ENCODE data around the gene PDE1A. TPM values are rescaled to one million over a fixed set of nuclear protein-coding genes. Genes with fewer than 3 reads are reported as not detected.
"Not testable (repeated sequence)": the region's sequence is repeated elsewhere in the genome, so short reads cannot be mapped to it uniquely, and the experiment has no call there.

The PDE1A gene
- polyA plus RNA-seq, 1 experiment: 1.0 TPM

DNA sequence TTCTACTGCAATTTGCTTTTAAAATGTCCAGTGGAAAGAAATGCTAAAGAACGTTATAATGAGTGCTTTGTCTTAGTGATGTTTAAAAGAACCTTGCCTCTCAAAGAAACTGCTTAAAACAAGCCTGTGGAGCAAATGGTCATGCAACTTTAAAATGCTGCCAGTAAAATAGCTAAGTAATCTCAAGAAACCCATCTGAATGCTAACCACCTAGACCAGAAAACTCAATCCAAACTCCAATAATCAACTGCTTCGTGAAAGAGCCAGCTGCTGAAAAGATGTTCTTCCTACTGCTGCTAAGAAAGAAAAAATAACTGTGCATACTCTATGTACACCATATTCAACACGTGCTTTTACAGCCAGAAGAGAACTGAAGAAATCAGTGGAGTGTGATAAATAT, 145.6 kb downstream of the PDE1A start:
- no peaks in the 10 kb centered on the region for H3K36me3 ChIP-seq (ENCODE audit: control insufficient read depth, insufficient read depth, low read length)
- DNase-seq (ENCODE audit: low read depth): no peak
- H3K4me3 ChIP-seq (ENCODE audit: low read depth, low read length): no peak overlapping the region
- POLR2A ChIA-PET: no interaction called here
- TF ChIP-seq, protein P1, sequence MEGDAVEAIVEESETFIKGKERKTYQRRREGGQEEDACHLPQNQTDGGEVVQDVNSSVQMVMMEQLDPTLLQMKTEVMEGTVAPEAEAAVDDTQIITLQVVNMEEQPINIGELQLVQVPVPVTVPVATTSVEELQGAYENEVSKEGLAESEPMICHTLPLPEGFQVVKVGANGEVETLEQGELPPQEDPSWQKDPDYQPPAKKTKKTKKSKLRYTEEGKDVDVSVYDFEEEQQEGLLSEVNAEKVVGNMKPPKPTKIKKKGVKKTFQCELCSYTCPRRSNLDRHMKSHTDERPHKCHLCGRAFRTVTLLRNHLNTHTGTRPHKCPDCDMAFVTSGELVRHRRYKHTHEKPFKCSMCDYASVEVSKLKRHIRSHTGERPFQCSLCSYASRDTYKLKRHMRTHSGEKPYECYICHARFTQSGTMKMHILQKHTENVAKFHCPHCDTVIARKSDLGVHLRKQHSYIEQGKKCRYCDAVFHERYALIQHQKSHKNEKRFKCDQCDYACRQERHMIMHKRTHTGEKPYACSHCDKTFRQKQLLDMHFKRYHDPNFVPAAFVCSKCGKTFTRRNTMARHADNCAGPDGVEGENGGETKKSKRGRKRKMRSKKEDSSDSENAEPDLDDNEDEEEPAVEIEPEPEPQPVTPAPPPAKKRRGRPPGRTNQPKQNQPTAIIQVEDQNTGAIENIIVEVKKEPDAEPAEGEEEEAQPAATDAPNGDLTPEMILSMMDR (IDR thresholded peaks at IDR 0.05; ENCODE audit: insufficient read depth, low read depth, low read length): no peak
- H3K27me3 ChIP-seq (ENCODE audit: control insufficient read depth, insufficient read depth, low read length): no peaks in the 10 kb centered on the region
- CTCF ChIA-PET: no interaction called here

DNA sequence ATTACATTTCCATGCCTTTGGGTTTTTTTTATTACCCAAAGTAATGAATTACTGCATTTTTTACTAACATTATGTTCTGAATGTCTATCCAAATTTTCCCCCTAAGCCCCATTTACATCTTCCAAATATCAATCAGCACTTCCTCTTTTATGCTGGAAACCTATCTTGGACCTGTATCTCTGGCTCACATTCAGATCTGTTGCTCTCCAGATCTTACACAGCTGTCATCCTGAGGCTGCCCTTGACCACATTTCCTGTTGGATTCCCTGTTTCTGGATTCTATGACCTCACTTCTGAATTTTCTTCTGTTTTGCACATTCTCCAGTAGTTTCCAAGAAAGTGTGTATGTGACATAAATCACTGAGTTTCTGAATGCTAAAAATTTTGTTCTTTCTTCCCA, 146.7 kb downstream of the PDE1A start:
- DNase-seq (ENCODE audit: low read depth): no peak
- ChIA-PET CTCF (interaction anchor here (1.2 kb wide), 1 partner anchor 11 kb away, joined by 3 read pairs; no protein-coding TSS in a partner anchor), POLR2A (no interaction called here)
- Histone ChIP-seq H3K4me3 (ENCODE audit: low read depth, low read length) (no peak overlapping the region), H3K36me3 (ENCODE audit: control insufficient read depth, insufficient read depth, low read length) (no peaks in the 10 kb centered on the region), H3K27me3 (ENCODE audit: control insufficient read depth, insufficient read depth, low read length) (no peaks in the 10 kb centered on the region)
- TF ChIP-seq, protein P1 (IDR thresholded peaks at IDR 0.05; ENCODE audit: insufficient read depth, low read depth, low read length): no peak

DNA sequence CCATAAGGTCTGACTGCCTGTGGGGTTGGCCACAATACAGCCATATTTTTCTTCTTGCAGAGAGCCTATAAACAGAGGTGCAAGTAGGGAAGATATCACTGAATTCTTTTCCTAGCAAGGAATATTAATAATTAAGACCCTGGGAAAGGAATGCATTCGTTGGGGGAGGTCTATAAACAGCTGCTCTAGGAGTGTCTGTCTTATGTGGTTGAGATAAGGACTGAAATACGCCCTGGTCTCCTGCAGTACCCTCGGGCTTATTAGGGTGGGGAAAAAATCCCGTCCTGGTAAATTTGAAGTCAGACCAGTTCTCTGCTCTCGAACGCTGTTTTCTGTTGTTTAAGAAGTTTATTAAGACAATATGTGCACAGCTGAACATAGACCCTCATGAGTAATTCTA, 150.2 kb downstream of the PDE1A start:
- H3K27me3 ChIP-seq (ENCODE audit: control insufficient read depth, insufficient read depth, low read length); POLR2A ChIA-PET; H3K4me3 ChIP-seq (ENCODE audit: low read depth, low read length); CTCF ChIA-PET; DNase-seq (ENCODE audit: low read depth); H3K36me3 ChIP-seq (ENCODE audit: control insufficient read depth, insufficient read depth, low read length): not testable (repeated sequence)

DNA sequence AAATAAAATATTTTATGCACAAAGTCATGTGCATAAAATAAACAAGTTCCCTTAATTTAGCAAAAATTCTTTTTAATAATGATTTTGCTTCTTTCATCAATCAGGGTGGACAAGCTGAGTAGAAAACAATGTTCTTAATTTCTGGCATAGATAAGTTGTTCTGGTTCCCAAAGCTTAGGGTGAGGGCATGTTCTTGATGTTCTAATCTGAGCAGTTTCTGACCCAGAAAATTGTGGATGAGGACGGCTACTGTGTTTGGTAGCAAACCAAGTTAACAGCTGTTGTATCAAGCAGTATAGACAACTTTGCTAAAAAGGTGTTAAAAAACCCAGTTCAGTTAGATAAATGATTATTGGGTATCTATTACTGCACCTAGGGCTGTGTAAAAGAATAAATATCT, 158.9 kb downstream of the PDE1A start:
- TF ChIP-seq, protein P1 (IDR thresholded peaks at IDR 0.05; ENCODE audit: insufficient read depth, low read depth, low read length): no peak
- CTCF ChIA-PET: interaction anchor here (1.3 kb wide), 1 partner anchor 10 kb away, joined by 3 read pairs; no protein-coding TSS in a partner anchor
- no peaks in the 10 kb centered on the region for H3K27me3 ChIP-seq (ENCODE audit: control insufficient read depth, insufficient read depth, low read length)
- no peaks in the 10 kb centered on the region for H3K36me3 ChIP-seq (ENCODE audit: control insufficient read depth, insufficient read depth, low read length)
- POLR2A ChIA-PET: no interaction called here
- no peak overlapping the region for H3K4me3 ChIP-seq (ENCODE audit: low read depth, low read length)
- no peak for DNase-seq (ENCODE audit: low read depth)

DNA sequence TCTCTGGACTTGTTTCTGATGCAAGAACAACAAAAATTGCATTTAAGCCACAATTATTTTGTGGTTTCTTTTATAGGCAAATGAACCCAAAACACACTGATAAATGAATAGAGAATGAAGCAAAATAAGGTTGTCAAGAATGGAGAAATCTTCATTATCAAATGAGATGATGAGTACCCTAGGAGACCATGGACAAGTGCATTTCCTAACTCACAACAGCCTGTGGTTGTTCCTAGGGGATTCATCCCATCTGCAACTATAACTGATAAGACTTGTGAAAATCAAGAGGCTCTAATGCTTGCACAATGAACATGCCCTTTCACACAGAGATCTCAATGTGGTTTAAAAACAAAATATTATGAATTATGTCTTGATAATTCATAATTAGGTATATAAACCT, 159.9 kb downstream of the PDE1A start:
- no peaks in the 10 kb centered on the region for H3K27me3 ChIP-seq (ENCODE audit: control insufficient read depth, insufficient read depth, low read length)
- no peak overlapping the region for H3K4me3 ChIP-seq (ENCODE audit: low read depth, low read length)
- no peaks in the 10 kb centered on the region for H3K36me3 ChIP-seq (ENCODE audit: control insufficient read depth, insufficient read depth, low read length)
- TF ChIP-seq, protein P1 (IDR thresholded peaks at IDR 0.05; ENCODE audit: insufficient read depth, low read depth, low read length): no peak
- no peak for DNase-seq (ENCODE audit: low read depth)
- ChIA-PET CTCF (interaction anchor here (1.3 kb wide), 1 partner anchor 9 kb away, joined by 3 read pairs; no protein-coding TSS in a partner anchor), POLR2A (no interaction called here)

DNA sequence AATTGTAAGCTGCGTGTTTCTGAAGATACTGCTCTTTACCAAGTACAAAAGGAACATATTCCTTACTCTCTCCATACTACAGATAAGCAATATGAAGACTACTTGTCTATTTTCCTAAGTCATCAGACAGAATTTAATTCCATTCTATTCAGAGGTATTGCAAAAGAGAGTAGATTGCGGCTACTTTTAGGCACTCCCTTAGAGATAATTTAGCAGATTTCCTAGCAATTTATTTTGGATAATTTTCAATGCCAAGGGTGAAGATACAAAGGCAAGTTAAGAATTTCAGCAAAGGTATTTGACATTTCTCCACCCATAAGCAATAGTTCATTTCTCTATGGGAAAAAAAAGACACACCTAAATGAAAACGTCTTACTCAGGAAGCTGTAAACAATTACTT, 161.1 kb downstream of the PDE1A start:
- TF ChIP-seq, protein P1 (IDR thresholded peaks at IDR 0.05; ENCODE audit: insufficient read depth, low read depth, low read length): no peak

More for the DNA sequence above, 161.1 kb downstream of the PDE1A start:
- Histone ChIP-seq H3K27me3 (ENCODE audit: control insufficient read depth, insufficient read depth, low read length) (no peaks in the 10 kb centered on the region), H3K36me3 (ENCODE audit: control insufficient read depth, insufficient read depth, low read length) (no peaks in the 10 kb centered on the region), H3K4me3 (ENCODE audit: low read depth, low read length) (no peak overlapping the region)
- DNase-seq (ENCODE audit: low read depth): no peak
- CTCF ChIA-PET: no interaction called here
- POLR2A ChIA-PET: no interaction called here
